ENCODE results near the gene MELK.

Gene MELK

GRCh38 chr9:36637491-36638270 lies 65.0 kb downstream of the MELK start:
- no peak for DNase-seq (ENCODE audit: low read depth)
- TF ChIP-seq, protein P1, sequence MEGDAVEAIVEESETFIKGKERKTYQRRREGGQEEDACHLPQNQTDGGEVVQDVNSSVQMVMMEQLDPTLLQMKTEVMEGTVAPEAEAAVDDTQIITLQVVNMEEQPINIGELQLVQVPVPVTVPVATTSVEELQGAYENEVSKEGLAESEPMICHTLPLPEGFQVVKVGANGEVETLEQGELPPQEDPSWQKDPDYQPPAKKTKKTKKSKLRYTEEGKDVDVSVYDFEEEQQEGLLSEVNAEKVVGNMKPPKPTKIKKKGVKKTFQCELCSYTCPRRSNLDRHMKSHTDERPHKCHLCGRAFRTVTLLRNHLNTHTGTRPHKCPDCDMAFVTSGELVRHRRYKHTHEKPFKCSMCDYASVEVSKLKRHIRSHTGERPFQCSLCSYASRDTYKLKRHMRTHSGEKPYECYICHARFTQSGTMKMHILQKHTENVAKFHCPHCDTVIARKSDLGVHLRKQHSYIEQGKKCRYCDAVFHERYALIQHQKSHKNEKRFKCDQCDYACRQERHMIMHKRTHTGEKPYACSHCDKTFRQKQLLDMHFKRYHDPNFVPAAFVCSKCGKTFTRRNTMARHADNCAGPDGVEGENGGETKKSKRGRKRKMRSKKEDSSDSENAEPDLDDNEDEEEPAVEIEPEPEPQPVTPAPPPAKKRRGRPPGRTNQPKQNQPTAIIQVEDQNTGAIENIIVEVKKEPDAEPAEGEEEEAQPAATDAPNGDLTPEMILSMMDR (IDR thresholded peaks at IDR 0.05; ENCODE audit: control insufficient read depth, extremely low read depth, insufficient read depth), result 0 out of 2 replicates have a peak, but pooled peaks have one; percentile 6
- H3K4me3 ChIP-seq (ENCODE audit: low read depth, low read length), result no peak overlapping the region

DNA sequence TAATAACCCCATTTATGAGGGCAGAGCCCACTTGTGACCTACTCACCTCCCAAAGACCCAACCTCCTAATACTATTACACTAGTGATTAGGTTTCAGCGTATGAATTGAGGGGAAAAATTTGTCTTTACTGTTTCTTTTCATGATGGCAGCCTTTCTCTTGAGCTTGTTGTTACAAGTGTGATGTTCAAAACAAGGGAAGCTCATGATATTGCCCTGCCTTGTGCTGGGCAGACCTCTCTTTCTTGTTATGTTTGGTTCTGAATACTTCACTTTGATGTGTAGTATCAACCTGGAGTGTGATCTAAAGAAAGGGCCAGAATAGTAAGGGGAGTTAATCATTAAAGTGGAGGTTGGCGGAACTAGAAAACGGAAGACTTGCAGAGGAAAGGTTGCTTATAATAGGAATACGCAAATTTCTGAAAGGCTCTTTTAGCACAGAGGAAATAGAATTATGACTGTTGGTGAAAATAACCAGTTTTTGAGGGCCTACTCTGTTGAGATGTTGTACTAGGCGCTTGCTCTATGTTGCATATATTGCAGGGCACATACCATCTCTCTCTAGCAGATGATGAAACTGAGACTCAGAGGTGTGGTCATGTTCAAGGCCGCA lies 68.2 kb downstream of the MELK start:
- no peak for DNase-seq (ENCODE audit: low read depth)
- TF ChIP-seq, protein P1 (IDR thresholded peaks at IDR 0.05; ENCODE audit: control insufficient read depth, extremely low read depth, insufficient read depth), result no peak
- H3K4me3 ChIP-seq (ENCODE audit: low read depth, low read length), result no peak overlapping the region

- DNase-seq (ENCODE audit: low read depth), result no peak
- TF ChIP-seq, protein P1 (IDR thresholded peaks at IDR 0.05; ENCODE audit: control insufficient read depth, extremely low read depth, insufficient read depth), result no peak
- no peak overlapping the region for H3K4me3 ChIP-seq (ENCODE audit: low read depth, low read length)
Measured at GRCh38 chr9:36642817-36643216, 70.1 kb downstream of the MELK start.

- no peak for DNase-seq (ENCODE audit: low read depth)
- TF ChIP-seq, protein P1 (IDR thresholded peaks at IDR 0.05; ENCODE audit: control insufficient read depth, extremely low read depth, insufficient read depth), result no peak
- no peak overlapping the region for H3K4me3 ChIP-seq (ENCODE audit: low read depth, low read length)
Measured at GRCh38 chr9:36656842-36657241, 84.1 kb downstream of the MELK start.

DNA sequence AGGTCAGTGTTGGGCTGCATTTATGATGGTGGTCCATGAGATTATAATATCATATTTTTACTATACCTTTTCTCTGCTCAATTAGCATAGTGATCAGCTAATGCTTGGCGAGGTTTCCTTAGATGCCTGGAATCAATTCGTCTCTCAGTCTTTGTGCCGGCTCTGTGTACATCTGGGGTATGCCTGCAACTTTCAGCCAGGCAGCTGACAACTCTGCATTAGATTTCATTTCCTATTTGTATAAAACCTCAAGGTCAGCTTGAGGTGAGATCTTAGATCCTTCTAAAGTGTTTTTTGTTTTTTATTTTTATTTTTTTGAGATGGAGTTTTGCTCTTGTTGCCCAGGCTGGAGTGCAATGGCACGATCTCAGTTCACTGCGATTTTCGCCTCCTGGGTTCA lies 86.8 kb downstream of the MELK start:
- TF ChIP-seq, protein P1 (IDR thresholded peaks at IDR 0.05; ENCODE audit: control insufficient read depth, extremely low read depth, insufficient read depth), result no peak
- H3K4me3 ChIP-seq (ENCODE audit: low read depth, low read length), result no peak overlapping the region
- DNase-seq (ENCODE audit: low read depth), result no peak

- DNase-seq (ENCODE audit: low read depth), result no peak
- H3K4me3 ChIP-seq (ENCODE audit: low read depth, low read length), result no peak overlapping the region
- TF ChIP-seq, protein P1 (IDR thresholded peaks at IDR 0.05; ENCODE audit: control insufficient read depth, extremely low read depth, insufficient read depth), result no peak
Measured at GRCh38 chr9:36664806-36665205, 92.1 kb downstream of the MELK start.

Measured in LNCaP clone FGC (cell line).